Activated CD4-positive, CD25-positive, alpha-beta regulatory T cell treated with anti-CD3 and anti-CD28 coated beads, Interleukin-2, amount 50 U/mL, for 72 hours (primary cell): Measurements from ENCODE around the gene PLCL2.
A peak's percentile ranks its signal among the peaks of the same experiment; 100 is the strongest.

ENCODE experiments used
- DNase-seq: peaks from one replicate; pipeline ENCODE4 v3.0.0; 2021

Gene PLCL2

DNA sequence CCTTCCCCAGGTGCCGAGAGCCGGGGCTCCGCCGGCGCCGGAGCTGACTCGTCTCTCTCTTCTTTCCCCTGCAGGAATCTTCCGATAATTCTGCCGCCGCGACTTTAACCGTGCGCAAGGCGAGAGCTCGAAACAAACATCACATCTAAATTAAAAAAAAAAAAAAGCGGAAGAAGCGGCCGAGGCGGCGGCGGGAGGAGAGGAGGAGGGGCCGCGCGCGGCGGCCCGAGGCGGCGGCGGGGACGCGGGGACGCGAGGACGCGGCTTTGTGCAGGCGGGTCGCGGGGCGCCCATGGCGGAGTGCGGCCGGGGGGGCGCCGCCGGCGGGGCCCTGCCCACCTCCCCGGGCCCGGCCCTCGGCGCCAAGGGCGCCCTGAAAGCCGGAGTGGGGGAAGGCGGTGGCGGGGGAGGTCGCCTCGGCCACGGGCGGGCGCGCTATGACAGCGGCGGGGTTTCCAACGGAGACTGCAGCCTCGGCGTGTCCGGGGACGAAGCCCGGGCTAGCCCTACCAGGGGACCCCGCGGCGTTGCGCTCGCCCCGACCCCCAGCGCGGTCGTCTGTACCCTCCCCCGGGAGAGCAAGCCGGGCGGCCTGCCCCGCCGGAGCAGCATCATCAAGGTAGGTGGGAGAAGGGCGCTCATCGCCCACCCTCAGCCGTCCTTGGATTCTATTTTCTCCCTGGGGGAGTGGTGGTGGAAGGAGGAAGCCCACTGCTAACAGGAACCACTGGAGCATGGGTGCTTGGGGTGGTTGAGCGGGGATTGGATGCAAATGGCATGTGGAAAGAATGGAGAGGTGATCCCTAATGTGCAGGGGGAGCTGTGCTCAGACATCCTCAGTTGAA, at the start of gene PLCL2:
PLCL2 (plus strand) TSS at position 208 of the 845 bp plus-strand sequence; CDS start at position 293, 85 bp downstream.
- peak; percentile 63 for DNase-seq

DNA sequence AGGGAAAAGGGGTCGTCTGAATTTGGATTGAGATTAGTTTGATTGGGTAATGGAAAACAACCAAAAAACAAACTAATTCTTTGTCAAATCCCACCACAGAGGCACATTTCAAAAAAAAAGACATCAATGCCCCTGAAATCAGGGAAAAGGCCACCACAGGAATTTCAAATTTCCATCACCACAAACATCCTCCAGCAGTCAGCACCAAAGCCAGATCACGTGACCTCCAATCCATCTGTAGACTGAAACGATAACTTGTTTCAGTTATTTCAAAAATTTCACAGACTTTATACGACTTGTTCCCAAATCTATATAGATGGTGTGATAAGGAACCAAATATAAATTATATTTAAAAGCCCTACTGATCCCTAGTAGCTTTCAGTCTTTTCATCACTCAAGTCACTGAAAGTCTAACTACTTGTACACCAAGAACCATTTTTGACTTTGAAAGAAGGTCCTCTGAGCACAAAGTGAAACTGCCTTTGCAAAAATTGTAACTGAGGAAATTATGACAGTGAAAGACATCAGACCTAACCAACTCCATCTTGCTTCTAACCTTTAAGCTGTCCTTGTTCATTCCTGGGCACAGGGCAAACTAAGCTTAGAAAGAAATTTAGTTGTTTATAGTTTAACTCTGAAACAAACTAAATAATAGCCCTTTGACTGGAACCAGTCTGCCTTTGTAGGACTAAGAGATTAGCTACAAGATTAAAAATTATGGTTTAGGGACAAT, 48.1 kb upstream of the PLCL2 start:
- no peak for DNase-seq

DNA sequence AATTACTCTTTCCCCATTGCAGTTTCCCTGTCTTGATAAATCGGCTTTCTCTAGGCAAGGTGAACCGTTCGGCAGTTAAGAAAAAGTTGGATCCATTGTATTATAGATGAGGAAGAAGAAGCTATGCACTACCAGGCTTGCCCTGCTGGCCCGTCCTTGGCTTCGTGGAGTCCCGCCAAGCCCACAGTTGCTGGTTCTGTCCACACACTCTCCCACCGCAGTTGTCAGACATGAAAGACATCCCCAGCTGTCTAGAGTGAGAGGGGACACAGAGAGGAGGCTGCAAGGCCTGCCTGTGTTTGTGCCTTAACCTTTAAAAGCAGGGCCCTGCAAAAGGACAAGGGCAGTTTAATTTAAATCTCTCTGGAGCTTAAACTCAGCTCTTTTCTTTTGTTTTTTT, 47.2 kb upstream of the PLCL2 start:
- no peak for DNase-seq

DNA sequence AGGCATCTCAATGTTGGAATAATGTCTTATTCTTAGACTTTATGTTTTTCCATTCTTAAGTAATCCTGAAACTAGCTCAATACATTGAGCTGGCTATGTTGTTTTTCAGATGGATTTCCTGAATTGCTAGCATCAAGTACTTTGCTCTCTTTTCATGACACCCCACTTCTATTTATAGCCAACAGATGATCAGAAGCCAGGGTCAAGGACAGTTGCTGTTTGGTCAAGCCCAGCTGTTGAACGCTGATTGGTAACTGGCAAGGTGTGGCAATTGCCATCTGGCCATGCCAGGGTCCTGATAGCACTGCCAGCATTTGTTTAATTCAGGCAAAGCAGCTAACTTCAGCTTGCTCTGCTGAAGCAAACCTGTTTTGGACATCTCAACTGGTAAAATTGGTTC, 46.2 kb upstream of the PLCL2 start:
- DNase-seq: no peak

DNA sequence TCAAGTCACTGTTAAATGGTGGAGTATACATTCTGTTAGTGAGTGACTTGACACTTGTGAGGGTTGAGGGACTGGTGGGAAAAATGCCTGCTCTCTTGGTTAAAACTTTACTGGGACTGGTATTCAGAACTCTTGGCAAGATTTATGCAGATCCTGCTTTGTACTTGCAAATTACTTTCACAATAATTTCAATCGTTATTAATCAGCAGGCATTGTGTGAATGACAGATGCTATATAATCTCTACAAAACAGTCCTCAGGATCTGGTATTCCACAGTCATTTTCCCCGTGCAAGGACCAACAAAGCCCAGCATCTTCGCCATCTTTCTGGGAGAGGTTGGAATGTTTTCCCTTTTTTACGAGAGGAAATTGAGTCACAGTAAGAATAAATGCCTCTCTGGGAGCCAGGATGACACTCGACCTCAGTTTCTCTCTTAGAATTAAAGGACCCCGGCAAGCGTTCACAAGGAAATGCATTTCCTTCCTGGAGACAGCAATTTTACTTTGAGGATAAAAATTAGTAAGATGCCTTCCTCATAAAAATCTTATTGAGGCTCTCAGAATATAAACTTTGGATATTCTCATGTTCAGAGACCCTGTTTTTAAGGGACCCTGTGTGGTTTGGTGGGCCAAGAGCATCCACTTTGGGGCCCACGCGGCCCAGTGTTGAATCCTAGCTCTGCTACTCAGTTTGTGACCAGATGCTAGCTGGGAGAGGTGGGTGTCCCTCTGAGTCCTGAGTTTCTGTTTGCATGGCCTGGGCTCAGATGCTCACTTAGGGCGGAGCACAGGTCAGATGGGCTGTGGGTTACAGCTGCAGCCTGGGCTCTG, 45.3 kb upstream of the PLCL2 start:
- no peak for DNase-seq

DNA sequence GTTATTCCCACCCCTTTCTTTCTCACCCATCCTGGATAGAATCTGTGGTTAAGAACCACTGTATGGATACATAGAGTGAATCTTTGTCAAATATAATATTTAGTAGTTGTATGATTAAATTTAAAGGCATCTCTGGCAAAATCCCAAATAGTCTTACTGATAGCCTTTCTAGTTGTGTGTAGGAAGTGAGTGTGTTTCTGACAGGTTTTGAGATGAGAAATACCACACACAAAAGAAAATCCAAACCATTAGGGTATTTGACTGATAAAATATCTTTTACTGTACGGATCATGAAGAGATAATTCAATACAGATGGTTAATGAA, 44.7 kb upstream of the PLCL2 start:
- no peak for DNase-seq

DNA sequence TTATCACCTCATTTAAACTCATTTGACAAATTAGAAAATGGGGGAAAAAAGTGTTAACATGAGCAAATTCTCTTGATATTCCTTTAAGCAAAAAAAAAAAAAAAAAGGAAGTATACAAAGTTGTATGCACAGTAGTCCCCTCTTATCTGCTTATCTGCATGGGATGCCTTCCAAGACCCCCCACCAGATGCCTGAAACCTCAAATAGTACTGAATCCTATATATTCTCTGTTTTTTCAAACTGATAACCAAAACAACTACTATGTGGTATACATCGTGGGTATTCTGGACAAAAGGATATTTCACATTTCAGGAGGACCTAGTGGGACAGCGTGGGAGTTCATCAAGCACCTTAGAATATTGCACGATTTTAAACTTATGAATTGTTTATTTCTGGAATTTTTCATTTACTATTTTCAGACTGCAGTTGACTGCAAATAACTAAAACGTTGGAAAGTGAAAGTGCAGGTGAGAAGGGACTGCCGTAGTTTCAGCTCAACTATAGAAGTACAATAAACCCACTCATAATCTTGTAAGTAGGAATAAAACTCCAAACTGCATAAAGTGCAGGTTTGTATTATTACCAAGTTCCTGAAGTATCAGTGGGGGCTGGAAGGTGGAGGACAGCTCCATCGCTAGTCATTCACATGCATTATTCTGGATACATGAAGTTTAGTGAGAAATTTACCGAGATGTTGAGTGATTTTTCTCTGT, 43.6 kb upstream of the PLCL2 start:
- DNase-seq: no peak

DNA sequence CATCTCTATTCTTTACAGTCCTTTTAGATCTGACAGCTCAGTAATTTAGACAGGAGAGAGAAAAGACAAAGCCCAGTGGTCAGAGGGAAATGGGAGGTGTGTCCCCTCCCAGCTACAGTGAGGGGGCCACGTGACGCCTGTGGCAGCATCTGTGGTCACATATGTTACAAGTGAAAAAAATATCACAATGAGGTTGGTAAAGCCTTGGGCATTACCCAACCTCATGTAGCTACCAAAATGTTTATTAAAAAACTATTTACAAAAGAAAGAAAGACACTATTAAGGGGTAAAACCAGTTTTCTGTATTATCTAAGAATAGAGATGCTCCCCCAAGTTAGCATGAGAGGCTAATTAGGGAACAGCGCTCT, 42.9 kb upstream of the PLCL2 start:
- no peak for DNase-seq

DNA sequence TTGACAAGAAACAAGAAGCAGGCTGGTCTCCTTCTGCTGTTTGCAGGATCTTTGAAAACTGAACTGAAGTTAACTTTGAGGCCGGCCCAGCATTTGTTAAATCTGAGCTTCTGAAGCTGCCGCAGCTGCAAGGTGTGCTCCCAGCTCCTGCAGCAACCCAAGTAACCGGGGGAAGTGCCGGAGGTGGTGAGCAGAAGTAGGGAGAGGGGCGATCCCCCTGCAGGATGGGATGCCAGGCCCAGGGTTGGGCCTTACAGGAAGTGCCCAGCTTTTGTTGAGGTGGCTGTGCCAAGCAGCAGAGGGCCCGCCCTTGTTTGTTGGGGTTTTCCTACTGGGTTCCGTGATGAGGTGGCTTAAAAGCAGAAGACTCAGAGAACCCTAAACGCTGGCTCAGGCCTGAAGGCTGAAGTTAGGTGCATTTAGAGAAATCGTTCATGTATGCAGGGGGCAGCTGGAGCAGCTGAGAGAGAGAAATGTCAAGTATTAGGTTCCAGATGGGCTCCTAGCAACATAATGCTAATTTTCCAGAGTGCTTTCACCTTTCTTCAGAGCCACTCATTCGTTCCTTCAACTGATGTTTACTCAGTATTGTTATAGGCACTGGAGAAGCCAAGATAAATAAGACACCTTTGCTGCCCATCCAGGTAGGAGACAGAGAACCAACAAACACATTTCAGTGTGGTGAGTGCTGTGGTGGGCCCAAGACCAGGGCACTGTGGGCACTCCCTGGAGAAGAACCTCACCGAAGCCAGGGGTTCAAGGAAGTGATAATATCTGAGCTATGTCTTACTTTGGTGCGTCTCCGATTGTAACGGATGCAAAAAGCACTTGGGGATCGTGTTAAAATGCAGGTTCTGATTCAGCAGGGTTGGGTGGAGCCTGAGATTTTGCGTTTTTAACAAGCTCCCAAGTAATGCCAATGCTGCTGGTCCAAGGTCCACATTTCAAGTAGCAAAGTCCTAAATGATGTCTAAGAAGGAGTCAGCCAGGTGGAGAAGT, 42.2 kb upstream of the PLCL2 start:
- DNase-seq: peak; percentile 60

DNA sequence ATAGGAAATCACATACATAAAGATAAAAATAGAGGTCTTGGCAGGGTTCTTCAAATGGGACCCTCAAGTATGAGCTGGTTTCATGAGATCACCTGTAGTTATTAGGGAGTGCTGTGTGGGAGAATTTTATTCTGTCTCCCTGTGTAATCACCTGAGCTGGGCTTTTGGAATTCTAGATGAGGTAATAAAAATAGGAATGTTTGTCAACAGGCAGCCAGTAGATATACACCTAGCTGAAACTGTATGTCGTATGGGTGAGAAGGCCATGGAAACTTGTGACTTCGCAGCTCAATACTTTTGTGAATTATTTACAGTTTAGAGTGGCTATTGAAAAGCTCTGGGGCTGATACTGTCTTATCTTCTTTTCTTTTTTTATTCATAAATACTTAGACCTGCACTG, 40.5 kb upstream of the PLCL2 start:
- DNase-seq: no peak

DNA sequence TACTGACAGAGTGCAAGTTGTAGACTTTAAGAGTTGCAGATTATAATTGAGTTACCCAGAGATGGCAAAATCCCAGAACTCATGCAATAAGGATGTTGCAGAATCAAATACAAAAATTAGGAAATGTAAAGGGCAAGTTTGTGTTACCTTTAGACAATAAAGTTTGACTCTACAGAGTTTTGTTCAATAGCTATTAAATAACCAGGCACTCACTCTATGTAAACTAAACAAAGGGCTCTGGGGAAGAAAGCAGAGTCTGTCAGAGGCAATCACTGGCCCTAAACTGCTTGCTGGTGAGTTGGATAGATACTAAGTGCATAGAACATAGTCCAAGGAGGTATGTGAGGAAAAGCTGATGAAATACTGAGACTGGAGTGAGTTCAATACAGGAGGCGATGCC, 40.0 kb upstream of the PLCL2 start:
- DNase-seq: no peak

DNA sequence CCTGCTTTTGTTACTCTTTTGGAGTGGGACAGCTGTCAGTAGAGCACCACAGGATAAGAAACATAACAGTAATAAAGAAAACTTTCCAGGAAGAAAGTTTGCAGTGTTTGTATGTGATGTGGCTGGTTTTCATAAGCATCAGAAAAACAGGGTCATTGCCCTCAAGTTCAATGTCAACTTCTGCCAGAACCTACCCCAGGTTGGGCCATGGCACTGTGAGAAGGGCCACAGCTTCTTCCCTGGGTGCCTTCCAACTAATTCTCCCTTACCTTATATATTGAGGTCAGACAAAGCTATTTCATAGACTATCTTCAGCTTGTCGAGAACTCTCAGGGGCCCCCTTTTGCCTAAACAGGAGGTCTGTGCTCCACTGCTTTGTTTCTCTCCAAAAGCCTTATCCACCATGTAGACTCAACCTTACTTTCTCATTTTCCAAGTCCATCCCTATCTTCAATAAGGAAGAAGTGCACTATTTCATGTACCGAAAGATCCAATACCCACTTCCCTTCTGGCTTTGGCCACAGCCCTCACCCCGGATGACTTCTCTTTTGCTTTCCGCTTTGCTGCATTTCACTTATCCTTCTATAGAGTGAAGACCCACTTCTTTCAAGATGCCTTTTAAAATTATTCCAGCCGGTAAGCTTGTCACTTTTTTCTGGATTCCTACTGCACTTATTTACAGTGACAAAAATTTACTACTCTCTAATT, 38.2 kb upstream of the PLCL2 start:
- DNase-seq: no peak

DNA sequence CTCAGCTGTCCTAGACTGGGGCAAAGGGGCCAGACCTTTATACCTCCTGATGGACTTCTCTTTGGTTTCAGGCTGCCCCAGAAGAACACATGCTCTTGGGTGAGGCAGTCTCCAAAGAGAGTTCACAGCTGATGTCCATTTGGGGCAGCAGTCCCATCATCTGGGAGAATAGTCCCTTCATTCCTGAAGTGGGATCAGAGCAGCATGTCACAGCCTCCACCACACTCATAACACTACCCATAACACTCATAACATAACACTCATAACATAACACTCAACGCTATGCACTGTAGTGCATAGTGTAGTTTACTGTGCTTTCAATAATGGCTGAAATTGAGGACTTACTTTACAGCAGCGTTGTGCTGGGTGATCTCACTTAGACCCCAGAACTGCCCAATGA, 36.7 kb upstream of the PLCL2 start:
- DNase-seq: no peak

DNA sequence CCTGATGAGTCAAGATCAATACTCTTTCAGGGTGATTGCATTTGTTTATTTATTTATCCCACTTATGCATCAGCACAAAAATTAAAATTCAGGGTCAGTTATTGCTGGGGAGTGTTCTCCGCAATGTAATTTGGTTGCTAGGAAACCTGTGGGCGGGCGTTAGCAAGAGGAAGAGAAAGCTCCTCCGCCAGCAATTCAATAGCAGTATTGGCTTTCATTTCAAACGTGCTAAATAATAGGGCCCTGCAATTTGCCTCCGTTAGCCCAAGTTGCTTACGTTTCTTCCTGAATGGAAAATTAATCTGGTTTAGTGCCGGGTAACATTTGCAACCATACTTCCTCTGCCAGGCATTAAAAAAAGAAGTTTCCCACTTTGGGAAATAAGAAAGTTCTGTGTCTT, 35.5 kb upstream of the PLCL2 start:
- DNase-seq: peak; percentile 48

DNA sequence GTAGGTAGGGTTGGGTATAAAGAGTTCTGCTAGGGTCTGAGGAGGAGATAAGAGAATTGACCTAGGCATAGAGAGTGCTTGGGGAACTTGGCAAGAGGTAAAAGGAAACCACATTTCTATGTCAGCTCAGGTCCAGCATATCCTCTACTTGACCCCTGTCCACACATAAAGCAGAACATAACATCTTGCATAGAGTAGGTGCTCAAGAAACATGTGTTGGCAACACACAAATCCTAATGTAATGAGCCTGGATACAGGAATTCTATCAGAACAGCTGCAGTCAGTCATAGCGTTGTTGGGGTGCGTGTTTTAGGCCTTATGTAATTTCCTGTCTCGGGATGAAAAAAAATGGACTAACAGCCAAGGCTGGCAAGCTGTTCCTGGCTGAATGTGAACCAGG, 35.0 kb upstream of the PLCL2 start:
- DNase-seq: no peak

DNA sequence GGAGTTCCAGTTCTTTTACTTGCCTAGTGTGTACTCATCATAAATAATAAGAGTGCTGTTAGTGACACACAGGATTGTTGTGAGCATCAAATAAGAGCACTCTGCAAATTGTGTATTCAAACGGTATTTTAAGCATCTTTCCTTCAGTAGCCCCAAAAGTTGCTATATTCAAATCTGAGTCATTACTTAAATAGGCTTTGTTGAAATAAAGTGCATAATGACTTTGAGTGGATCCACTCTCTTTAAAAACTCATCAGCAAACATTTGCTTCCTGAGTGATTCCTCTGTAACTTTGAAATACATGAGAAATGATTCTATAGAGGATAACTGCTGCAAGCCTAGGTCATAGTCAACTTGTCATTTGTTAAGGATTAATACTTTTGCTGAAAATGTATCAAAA, 29.3 kb upstream of the PLCL2 start:
- DNase-seq: no peak

DNA sequence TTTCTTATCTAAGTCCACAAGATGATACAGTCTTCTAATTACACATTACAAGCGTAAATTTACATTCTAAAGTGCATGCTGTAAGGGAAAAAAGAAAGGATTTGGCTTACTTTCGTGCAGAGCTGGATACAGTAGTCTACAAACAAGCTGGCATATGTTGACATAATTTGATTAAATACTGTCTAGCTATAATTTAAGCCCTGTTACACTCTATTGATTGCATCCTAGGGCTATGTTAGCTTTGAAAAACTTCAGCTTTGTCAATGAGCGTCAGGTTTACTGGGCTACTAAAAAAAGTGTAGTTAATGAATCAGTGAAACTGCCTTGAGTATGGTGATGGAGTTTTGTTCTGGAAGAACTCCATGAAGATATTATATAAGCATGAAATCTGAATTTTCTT, 24.5 kb upstream of the PLCL2 start:
- no peak for DNase-seq

DNA sequence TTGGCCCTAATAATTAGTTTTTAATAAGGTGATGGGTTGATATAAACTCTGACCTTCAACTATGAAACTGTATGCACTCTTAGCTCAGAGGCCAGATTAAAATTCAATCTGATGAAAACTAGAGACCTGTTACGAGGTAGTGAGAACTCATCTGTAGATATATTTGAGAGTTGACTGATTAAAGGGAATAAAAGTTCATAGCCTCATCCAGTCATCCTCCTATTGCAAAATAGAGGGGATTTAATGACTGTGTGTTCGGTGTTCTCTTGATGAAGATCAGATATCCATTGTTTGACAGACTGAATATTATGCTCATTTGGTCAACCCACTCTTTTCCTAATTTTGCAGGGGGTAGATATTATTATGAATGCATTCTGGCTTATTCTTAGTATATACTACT, 23.3 kb upstream of the PLCL2 start:
- no peak for DNase-seq

DNA sequence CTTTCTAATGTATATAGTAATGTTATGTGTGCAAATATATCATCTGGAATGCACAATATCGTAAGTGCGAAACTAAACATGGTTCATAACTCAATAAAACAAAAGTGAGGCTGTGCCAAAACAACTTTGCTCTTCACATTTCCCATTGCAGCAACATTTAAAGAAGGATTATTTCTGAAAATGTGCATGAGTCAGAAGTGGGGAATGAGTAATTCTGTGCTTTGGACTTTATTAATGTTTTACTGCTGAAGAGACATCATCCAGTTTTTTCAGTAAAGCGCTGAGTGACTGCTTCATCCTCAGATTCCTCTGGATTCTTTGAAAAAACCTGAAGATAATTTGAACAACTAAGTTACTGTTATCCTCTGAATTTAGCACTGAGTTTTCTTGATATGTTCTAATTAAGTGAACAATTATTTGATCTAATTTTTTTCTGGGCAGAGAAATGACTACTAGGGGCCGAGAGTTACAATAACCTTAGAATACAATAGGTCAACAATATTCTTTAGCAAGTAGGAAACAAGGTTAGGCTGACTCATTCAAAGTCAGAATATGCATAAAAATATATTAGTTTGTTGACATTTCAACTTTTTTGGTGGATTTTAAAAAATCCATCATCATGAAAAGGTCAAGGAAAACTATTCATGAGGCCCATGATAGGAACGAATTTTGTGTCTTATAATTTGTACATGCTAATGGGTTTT, 20.0 kb upstream of the PLCL2 start:
- DNase-seq: no peak

DNA sequence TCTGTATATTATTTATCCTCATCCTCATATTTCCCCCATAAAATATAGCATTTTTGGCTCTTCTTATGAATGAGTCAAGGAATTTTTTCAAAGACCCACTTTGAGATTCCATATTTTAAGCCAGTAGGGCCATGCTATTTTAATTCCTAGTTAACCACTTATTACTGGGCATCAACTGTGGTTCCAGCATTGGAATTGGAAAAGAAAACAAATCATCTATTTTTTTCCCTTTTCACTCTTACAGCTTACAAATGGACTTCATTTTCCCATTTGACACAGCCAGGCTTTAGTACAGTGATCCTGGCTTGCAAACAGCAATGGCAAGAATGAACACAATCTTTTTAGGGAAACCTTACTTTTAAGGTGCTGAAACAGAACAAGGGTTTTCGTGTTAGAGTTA, 19.4 kb upstream of the PLCL2 start:
- no peak for DNase-seq

DNA sequence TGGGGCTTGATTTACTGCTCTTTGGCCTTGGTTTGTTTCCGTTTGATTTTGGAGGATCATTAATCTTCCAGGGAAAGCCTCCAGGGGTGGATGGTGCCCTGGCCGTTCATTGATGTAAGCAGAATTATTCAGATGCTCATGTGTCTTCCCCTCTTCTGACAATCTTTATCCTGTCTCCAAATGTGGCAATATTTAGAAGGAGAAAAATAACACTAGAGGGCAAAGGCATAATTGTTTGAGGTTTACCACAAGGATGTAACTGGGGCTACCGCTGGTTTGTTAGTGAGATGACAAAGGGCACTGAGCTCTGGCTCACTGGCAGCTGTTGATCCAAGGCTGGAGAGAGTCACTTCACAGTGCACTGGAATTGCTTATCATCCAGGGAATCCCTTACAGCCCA, 18.2 kb upstream of the PLCL2 start:
- no peak for DNase-seq
